Amygdala (tissue), 56 donors: Measurements from ENCODE around the gene NELFCD.
A peak's percentile ranks its signal among the peaks of the same experiment; 100 is the strongest.
"Not testable (repeated sequence)": the region's sequence is repeated elsewhere in the genome, so short reads cannot be mapped to it uniquely, and the experiment has no call there.

Experiments used
- DNase-seq, 56 donors: peaks; one replicate each; lab custom pipeline; 2025; lab: John Stamatoyannopoulos, UW

Gene NELFCD, protein sequence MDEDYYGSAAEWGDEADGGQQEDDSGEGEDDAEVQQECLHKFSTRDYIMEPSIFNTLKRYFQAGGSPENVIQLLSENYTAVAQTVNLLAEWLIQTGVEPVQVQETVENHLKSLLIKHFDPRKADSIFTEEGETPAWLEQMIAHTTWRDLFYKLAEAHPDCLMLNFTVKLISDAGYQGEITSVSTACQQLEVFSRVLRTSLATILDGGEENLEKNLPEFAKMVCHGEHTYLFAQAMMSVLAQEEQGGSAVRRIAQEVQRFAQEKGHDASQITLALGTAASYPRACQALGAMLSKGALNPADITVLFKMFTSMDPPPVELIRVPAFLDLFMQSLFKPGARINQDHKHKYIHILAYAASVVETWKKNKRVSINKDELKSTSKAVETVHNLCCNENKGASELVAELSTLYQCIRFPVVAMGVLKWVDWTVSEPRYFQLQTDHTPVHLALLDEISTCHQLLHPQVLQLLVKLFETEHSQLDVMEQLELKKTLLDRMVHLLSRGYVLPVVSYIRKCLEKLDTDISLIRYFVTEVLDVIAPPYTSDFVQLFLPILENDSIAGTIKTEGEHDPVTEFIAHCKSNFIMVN

DNA sequence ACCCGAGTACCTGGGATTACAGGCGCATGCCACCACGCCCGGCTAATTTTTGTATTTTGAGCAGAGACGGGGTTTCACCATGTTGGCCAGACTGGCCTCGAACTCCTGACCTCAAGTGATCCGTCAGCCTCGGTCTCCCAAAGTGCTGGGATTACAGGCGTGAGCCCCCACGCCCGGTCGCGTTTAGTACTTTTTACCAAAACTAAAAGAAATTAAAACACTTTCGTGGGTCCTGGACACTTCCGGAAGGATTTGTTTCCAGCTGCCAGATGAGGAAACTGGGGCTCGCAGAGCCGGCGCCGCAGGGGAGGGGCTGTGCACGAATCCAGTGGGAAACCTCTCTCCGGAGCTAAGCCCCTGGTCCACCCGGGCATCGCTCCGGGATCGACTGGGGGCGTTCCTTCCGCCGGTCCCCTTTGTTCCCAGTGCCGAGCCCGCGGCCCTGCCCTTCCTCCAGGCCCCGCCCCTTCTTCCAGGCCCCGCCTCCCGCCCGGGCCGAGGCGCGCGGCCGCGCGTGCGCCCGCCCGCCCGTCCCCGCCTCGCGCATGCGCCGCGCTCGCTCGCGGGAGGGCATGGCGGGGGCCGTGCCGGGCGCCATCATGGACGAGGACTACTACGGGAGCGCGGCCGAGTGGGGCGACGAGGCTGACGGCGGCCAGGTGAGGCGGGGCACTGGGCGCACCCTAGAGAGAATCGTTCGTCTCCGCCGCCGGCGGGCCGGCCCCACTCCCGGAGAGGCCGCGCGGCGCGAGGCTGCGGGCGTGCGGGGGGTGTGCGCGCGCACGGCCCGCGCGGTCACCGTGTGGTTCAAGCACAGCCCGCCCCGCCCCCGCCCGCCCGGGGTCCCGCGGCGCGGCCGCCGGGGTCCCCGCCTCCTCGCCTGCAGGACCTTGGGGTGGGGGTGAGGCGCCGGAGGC is at the start of gene NELFCD:
TSS of gene NELFCD (plus strand) at position 546 of the 917 bp plus-strand sequence. CDS start at position 600, 54 bp downstream.
- DNase-seq, result peak in 55 of 56 donors; percentile 9 to 87 (median 70)

DNA sequence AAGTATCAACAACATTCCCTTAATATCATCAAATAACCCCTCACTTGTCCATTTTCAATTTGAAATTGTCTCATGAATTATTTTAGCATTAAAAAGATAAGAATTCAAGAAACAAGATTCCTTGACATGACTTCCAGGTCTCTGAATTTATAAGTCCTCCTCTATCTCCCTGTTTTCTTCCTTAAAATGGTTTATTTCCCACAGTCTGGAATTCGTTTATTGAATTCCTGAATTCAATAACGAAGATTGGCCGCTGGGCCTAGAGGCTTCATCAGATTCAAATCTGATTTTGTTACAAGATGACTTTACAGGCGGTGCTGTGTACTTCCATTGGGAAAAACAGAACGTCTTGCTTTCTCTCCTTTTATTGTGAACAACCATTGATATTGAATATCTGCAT is 48.9 kb upstream of the NELFCD start:
- DNase-seq, result no peak

DNA sequence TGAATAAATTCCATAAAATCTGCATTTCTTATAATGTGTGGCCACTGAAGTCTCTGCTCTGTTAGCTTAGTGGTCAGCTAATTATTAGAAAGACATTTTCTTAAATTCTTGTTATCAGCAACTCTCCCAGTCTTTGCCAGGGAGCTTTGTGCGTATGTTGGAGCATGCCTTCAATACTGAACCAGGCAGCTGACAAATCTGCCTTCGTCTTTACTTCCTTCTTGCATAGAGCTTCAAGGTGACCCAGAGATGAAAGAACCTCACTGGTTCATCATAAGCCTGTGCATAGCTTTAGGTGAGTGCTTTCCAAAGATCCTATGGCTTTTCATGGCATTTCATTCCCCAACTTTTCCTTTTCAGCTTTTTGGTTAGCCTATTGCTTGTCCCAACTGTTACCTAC is 43.0 kb upstream of the NELFCD start:
- DNase-seq, result no peak

GRCh38 chr20:58938541-58938940 is 42.5 kb upstream of the NELFCD start:
- DNase-seq, result no peak

DNA sequence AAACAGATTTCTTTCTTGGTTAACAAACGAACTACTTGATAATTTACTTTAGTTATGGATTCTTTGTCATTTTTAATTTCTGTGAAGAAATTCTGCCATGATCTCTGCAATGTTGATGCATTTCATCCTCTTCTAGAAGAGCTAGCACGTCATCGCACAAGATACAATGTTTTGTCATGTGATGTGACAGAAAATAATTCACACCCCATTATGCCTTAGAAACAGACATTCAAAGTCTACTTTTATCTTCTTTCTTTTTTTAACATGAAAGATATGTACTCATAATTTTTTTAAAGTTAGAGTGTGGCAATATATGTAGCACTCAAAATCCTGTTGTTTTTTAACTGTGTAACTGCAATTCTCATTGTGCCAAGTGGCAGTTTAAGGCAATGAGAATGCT is 39.6 kb upstream of the NELFCD start:
- no peak for DNase-seq

GRCh38 chr20:58942549-58942948 is 38.5 kb upstream of the NELFCD start:
- no peak for DNase-seq

- DNase-seq, result no peak
Observed at GRCh38 chr20:58944610-58945009, 36.4 kb upstream of the NELFCD start.

DNA sequence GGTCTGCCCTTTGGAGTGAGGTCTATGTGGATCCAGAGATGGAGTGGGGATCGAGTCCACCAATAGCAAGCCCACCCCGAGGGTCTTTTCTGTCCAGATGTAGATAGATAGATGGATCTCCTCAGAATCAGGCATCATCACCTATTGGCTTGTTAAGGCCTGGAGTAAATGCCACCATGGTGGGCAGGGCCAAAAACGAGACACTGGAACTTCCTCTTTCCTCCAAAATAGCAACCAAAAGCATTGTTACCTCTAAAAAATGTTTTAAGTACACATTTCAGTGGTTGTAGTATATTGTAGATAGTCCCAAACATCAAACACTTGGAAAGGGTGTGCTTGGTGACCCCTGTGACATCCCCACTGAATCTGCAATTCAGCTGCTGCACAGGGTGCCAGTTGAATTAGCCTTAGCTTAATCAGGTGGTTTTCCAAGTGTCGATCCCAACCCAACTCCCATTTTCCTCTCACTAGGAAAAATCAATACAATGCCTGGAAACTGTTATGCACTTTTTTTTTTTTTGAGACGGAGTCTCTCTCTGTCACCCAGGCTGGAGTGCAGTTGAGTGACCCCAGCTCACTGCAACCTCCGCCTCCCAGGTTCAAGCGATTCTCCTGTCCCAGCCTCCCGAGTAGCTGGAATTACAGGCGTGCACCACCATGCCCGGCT is 35.0 kb upstream of the NELFCD start:
- DNase-seq, result no peak

DNA sequence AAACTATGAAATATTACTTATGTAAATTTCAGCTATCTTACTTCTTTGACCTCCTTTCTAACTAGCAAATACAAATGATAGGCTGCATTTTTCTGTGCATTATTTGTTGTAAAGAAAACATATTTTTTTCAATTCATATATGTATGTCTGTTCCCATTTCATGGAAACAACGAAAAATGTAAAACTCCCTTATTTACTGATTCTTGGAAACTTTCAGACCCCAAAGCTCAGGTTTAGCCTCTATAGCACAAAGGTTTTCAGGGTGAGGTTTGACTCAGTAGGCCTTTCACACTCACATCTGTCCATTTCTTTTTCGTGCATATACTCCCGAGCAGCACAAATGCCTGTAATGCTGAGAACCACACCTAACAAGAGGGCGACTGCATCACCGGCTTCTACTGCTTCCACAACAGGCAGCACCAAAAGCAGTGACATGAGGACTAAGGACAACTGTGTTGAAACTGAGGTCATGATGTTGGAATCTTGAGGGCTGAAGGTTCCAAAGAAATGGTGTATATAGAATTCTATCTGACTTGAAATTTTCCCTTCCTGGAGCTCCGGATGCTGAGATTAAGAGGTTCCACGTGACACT is 33.2 kb upstream of the NELFCD start:
- not testable (repeated sequence) for DNase-seq

- no peak for DNase-seq
Observed at GRCh38 chr20:58950603-58951002, 30.5 kb upstream of the NELFCD start.

- DNase-seq, result no peak
Observed at GRCh38 chr20:58953050-58953449, 28.0 kb upstream of the NELFCD start.

DNA sequence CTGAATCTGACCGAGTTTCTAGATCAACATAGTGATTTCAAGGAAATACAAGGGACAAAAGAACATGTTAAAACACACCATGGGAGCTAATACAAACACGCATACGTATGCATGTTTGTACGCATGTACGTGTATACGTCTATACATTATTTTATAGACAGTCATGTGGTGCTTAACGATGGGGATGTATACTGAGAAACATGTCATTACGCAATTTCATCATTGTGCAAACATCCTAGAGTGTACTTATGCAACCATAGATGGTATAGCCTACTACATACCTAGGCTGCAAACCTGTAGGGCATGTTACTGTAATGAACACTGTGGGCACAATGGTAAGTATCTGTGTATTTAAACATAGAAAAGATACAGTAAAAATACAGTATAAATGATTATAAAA is 25.0 kb upstream of the NELFCD start:
- no peak for DNase-seq

- no peak for DNase-seq
Observed at GRCh38 chr20:58959652-58960051, 21.4 kb upstream of the NELFCD start.

GRCh38 chr20:58963060-58963584 is 17.9 kb upstream of the NELFCD start:
- DNase-seq, result no peak

- DNase-seq, result not testable (repeated sequence)
Observed at GRCh38 chr20:58963922-58964321, 17.1 kb upstream of the NELFCD start.

GRCh38 chr20:58965270-58966064 is 15.6 kb upstream of the NELFCD start:
- DNase-seq, result no peak

DNA sequence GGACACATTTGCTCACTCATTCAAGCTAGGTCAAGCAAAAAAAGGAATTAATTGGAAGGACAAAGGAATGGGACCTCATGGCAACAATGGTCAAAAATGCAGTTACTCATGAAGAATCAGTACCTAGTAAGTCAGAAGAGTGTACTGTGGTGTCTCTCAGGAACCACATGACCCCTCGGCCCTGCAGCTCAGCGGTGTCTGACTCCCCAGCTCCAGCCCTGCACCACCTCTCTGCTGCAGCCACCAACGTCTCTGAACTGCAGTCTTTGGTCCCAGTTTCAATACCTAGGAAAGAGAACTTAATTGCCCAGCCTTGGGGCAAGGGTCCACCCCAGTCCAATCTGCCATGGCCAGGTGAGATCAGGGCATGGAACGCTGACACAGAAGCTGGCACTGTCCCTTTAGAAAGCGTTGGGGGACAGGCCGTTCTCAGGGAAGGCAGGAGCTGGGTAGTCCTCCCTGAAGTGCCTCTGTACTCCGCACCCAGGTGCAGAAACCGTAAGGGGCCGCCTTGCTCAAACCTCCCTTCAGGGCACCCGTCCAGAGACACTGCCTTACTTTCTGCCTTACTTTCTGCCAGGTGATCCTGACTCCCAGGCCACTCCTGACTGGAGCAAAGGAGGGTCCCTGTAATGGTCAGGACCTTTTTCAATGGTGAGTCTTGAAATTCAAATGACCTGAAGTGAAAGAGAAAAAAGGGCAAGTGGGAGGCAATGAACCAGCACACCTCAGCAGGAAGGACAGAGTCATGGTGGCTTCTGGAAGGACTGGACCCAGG is 13.2 kb upstream of the NELFCD start:
- DNase-seq, result no peak

DNA sequence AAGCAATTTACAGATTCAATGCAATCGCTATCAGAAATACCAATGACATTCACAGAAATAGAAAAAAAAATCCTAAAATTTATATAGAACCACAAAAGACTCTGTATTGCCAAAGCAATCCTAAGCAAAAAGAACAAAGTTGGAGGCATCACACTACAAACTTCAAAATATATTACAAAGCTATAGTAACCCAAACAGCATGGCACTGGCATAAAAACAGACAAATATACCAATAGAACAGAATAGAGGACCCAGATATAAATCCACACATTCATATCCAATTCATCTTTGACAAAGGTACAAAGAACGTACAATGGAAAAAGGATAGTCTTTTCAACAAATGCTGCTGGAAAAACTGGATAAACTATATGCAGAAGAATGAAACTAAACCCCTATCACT is 11.6 kb upstream of the NELFCD start:
- no peak for DNase-seq
